Jurkat, Clone E6-1 (cell line): ENCODE results near the gene PPP1R37.

Source experiments
- DNase-seq: peaks from one replicate; pipeline ENCODE4 v3.0.0-alpha.2; 2011; ENCODE audit warnings: low read depth, low spot score
- H3K4me3 ChIP-seq: 2 replicates; pipeline ENCODE4 v1.5.1; 2011; ENCODE audit warnings: mild to moderate bottlenecking, low read length, control low read depth, moderate library complexity

The PPP1R37 gene

GRCh38 chr19:45125975-45126493, 33.1 kb downstream of the PPP1R37 start:
- no peak overlapping the region for H3K4me3 ChIP-seq
- DNase-seq: peak; percentile 55

DNA sequence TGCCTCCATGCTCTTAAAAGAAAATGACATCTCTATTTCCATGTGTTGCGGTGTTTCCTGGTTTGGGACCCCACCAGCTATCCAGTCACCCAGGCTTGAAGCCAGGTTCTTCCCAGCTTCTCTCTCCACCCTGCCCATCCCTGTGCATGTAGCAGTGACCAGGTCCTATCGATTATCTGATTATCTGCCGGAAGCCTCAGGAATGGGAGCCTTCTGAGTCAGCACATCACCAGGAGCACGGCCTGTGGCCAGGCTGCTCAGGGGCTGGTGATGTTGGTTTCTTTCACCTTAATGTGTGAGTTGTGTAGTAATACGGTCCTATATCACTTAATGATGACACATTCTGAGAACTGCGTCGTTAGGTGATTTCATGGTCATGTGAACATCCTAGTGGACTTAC, 33.7 kb downstream of the PPP1R37 start:
- no peak overlapping the region for H3K4me3 ChIP-seq
- DNase-seq: no peak

- no peak for DNase-seq
- H3K4me3 ChIP-seq: no peak overlapping the region
These were observed 35.2 kb downstream of the PPP1R37 start for GRCh38 chr19:45128146-45128545.

DNA sequence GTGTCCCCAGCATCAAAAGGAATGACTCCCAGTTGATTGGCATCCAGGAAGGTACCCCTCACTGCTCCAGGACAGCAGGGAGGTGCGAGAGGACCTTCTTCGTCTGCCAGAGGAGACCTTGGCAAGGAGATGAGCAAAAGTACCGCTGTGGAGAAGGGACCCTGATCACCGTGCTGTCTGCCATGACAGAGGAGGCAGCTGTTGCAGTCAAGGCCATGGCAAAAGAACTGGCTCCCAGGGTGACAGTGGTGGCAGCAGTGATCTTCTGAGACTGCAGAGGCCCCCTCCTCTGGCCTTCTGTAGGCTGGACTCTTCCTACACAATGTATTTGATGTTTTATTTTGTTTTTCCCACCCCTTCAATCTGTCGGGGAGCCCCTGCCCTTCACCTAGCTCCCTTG, 35.8 kb downstream of the PPP1R37 start:
- no peak for DNase-seq

GRCh38 chr19:45130236-45130635, 37.3 kb downstream of the PPP1R37 start:
- DNase-seq: no peak
- H3K4me3 ChIP-seq: no peak overlapping the region

More for the DNA sequence above, 35.8 kb downstream of the PPP1R37 start:
- no peak overlapping the region for H3K4me3 ChIP-seq

DNA sequence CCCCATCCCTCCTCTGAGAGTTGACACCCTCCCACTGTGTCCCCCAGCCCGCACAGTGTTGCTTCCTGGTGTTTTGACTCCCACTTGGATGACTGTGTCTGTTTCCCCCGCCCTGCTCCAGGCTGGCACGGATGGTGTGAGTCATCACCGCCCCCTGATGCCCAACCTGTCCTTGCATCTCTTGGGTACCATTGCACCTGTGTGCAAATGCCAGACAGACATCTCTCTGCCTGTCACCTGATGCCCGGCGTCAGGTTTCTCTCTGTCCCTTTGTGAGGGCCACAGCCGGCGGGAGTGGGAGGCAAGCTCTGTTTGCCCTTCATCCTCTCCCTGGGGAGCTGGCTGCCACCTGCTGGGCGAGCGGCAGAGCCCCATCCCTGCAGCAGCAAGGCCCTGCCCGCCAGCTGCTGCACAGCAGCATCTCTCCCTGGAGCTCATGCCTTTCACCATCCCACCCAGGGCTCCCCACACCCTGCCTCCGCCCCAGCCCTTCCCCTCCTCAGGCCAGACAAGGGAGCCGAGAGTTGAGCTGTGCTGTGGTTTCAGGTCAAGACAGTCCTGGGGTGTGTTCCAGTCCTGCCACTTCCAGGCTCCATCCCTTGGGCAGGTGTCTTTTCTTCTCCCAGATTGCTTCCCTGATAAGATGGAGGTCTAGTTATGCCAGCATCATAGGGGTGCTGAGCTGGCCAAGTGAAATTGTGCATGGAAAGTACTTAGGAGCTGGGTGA, 38.1 kb downstream of the PPP1R37 start:
- H3K4me3 ChIP-seq: no peak overlapping the region
- DNase-seq: no peak

GRCh38 chr19:45133661-45134060, 40.7 kb downstream of the PPP1R37 start:
- DNase-seq: no peak
- H3K4me3 ChIP-seq: no peak overlapping the region

- no peak overlapping the region for H3K4me3 ChIP-seq
- DNase-seq: no peak
These were observed 42.4 kb downstream of the PPP1R37 start for GRCh38 chr19:45135176-45135885.

GRCh38 chr19:45136507-45137178, 43.7 kb downstream of the PPP1R37 start:
- no peak overlapping the region for H3K4me3 ChIP-seq

GRCh38 chr19:45137179-45137761, 44.3 kb downstream of the PPP1R37 start:
- no peak overlapping the region for H3K4me3 ChIP-seq
- no peak for DNase-seq

More at GRCh38 chr19:45136507-45137178, 43.7 kb downstream of the PPP1R37 start:
- no peak for DNase-seq

GRCh38 chr19:45138303-45138751, 45.3 kb downstream of the PPP1R37 start:
- no peak for DNase-seq
- no peak overlapping the region for H3K4me3 ChIP-seq

DNA sequence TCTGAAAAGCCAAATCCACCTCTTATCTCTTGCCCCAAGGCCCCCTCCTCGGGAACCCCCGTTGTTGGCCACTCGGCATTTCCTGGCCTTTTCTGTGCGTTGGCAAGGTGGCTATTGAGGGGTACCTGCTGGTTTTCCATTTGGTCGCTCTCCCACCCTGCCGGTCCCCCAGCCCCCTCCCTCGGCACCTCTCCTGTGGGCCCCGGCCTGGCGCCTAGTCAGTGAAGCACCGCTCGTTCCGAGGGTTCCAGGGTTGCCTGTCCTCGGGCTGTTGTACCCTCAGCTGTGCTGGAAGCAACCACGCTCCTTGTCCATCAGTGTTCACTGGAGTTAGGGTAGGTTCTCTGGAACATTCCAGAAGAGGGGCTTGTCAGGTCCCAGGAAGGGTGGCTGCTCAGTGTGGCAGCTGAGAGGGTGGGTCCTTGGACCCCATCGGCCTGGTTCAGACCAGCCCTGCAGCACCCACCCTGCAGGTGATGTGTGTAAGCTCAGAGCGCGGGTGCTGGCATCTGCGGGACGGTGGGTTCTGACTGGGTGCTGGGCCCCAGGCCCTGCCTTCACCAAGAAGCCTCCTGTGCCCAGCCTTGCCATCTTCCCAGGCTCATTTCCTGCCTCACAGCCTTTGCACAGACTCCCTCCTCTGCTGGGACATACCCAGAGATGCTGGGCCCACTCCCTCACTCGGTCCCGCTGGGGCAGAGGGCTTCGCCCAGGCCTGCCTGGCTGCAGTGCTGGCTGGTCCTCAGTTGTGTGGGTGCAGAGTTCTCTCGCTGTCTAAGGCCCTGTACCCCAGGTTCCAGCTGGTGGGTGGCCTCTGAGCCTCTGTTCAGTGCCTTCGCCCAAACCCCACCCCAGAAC, 46.5 kb downstream of the PPP1R37 start:
- H3K4me3 ChIP-seq: no peak overlapping the region
- DNase-seq: no peak

- DNase-seq: no peak
- H3K4me3 ChIP-seq: no peak overlapping the region
These were observed 47.1 kb downstream of the PPP1R37 start for GRCh38 chr19:45140144-45140503.

DNA sequence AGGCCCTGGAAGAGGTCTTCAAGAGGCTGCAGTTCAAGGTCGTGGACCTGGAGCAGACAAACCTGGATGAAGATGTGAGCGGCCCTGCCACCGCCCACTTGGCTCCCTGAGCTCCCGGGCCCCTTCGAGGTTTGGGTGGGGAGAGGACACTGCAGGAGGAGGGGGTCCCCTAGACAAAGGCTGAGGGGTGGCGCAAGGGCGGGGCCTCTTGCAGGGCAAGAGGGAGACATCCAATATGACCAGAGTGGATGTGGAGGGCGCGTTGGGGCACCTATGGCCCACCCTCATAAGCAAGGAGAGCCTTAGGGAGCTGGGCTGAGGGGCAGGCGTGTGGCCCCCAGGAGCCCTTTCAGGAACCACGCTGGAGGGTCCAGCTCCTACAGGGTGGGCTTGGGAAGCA, 47.6 kb downstream of the PPP1R37 start:
- no peak overlapping the region for H3K4me3 ChIP-seq
- no peak for DNase-seq

DNA sequence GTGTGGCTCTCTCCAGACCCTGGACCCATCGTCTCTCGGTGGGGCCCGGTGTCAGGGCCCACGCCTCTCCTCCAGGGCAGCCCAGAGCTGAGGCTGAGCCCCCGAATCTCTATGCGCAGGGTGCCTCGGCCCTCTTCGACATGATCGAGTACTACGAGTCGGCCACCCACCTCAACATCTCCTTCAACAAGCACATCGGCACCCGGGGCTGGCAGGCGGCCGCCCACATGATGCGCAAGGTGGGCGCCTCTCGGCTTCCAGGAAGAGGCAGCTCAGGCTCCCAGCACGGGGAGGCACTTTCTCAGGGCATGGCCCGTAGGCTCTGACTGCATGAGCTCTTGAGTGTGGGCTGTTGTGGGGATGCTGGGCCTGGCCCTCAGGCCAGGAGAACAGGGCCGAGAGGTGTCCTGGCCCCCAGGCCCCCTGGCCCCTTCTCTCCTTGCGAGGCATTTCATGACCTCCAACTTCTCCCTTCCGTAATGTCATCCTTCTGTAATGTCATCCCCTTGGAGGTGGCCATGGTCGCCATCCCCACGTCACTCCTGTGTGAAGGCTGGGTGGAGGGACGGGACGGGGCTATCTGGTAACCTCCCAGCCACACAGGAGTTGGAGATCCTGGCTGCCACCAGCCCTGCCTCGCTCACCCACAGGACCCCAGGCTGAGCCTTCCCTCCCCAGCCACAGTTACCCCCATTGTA, 48.4 kb downstream of the PPP1R37 start:
- no peak for DNase-seq
- no peak overlapping the region for H3K4me3 ChIP-seq

- DNase-seq: no peak
- no peak overlapping the region for H3K4me3 ChIP-seq
These were observed 49.2 kb downstream of the PPP1R37 start for GRCh38 chr19:45142016-45142725.

DNA sequence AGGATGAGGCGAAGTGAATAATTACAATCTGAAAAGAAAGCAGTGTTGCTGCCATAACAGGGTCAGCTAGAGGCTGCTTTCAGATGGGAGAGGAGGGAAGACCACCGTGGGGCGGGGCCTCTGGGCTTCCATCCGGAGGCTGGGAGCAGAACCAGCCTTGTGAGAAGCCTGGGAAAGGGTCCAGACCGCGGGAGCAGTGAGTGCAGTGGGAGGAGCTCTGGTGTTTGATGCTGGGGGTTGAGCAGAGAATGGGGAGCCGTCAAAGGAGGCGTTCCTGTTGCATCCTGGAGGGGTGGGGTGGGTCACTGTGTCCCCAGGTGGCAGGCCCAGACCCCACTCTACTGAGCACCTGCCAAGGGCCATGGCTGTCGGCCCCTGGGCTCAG, 49.7 kb downstream of the PPP1R37 start:
- no peak overlapping the region for H3K4me3 ChIP-seq
- DNase-seq: no peak
